Mesothelial cell of epicardium (in vitro differentiated cells): ENCODE measurements around the gene OSGEP. TPM values are rescaled to one million over a fixed set of nuclear protein-coding genes. Genes with fewer than 3 reads are reported as not detected.

Source experiments
- DNase-seq, 2 experiments: peaks; one replicate each; pipeline ENCODE4 v3.0.0; 2021; ENCODE audit warnings: low spot score in 2 of 2; ENCODE audit not compliant: unreplicated experiment in 2 of 2
- H3K27ac Mint-ChIP-seq: 2 replicates; pipeline ENCODE4 v1.8.0; 2021; ENCODE audit warnings: mixed read lengths
- H3K27me3 Mint-ChIP-seq: 2 replicates; pipeline ENCODE4 v1.8.0; 2021; ENCODE audit warnings: low read depth, mixed read lengths
- H3K36me3 Mint-ChIP-seq: 2 replicates; pipeline ENCODE4 v1.8.0; 2021; ENCODE audit warnings: mixed read lengths
- H3K4me1 Mint-ChIP-seq: 2 replicates; pipeline ENCODE4 v1.8.0; 2021; ENCODE audit warnings: mixed read lengths
- H3K4me3 Mint-ChIP-seq: 2 replicates; pipeline ENCODE4 v1.8.0; 2021; ENCODE audit warnings: mild to moderate bottlenecking, moderate library complexity, mixed read lengths
- H3K9me3 Mint-ChIP-seq: 2 replicates; pipeline ENCODE4 v1.8.0; 2021; ENCODE audit warnings: mixed read lengths
- CTCF ChIP-seq: fragments of 200-600 bp; sonication (generic); IDR thresholded peaks from one replicate; pipeline ENCODE4 v1.5.0; 2021; ENCODE audit warnings: antibody characterized with exemption; ENCODE audit not compliant: unreplicated experiment
- total RNA-seq: library from RNA; stranded (reverse); gene quantifications from 3 replicates; pipeline ENCODE4 v1.2.1, GENCODE V29; 2021

OSGEP gene
- total RNA-seq, 1 donor from 2014 or later, result 67.0 TPM

- Mint-ChIP-seq H3K4me3 (peak within 1 kb of the TSS; percentile 83), H3K27ac (peak within 1 kb of the TSS; percentile 89), H3K4me1 (peaks cover 20% of the 10 kb centered on the region), H3K27me3 (no peaks in the 10 kb centered on the region), H3K36me3 (no peaks in the 10 kb centered on the region), H3K9me3 (no peaks in the 10 kb centered on the region)
- DNase-seq, result peak; percentile 66 to 82
- no peak for TF ChIP-seq CTCF
These were observed 41.5 kb downstream of the OSGEP start, which contains the start of gene TEP1 for GRCh38 chr14:20412876-20413743. Gene TEP1, minus strand, starts transcription at chr14:20413501. Its CDS starts 5,062 bp downstream, at chr14:20408439.

GRCh38 chr14:20412411-20412810 lies 42.2 kb downstream of the OSGEP start:
- Mint-ChIP-seq H3K27ac (peak overlapping the region; percentile 89), H3K4me1 (peaks cover 14% of the 10 kb centered on the region), H3K9me3 (no peaks in the 10 kb centered on the region), H3K4me3 (peak overlapping the region; percentile 83), H3K27me3 (no peaks in the 10 kb centered on the region), H3K36me3 (no peaks in the 10 kb centered on the region)
- no peak for TF ChIP-seq CTCF
- DNase-seq, result no peak

- Mint-ChIP-seq H3K27me3 (no peaks in the 10 kb centered on the region), H3K36me3 (peaks cover 13% of the 10 kb centered on the region), H3K27ac (no peak overlapping the region), H3K4me3 (no peak overlapping the region), H3K4me1 (peaks cover 13% of the 10 kb centered on the region), H3K9me3 (no peaks in the 10 kb centered on the region)
- no peak for TF ChIP-seq CTCF
- no peak for DNase-seq
These were observed 45.4 kb downstream of the OSGEP start for GRCh38 chr14:20409226-20409625.

- Mint-ChIP-seq H3K9me3 (no peaks in the 10 kb centered on the region), H3K4me3 (no peak overlapping the region), H3K27ac (no peak overlapping the region), H3K4me1 (no peaks in the 10 kb centered on the region), H3K27me3 (no peaks in the 10 kb centered on the region), H3K36me3 (peaks cover 24% of the 10 kb centered on the region)
- no peak for DNase-seq
- no peak for TF ChIP-seq CTCF
These were observed 51.1 kb downstream of the OSGEP start for GRCh38 chr14:20403521-20403920.

- Mint-ChIP-seq H3K9me3 (no peaks in the 10 kb centered on the region), H3K4me3 (no peak overlapping the region), H3K4me1 (no peaks in the 10 kb centered on the region), H3K27ac (no peak overlapping the region), H3K36me3 (peaks cover 21% of the 10 kb centered on the region), H3K27me3 (no peaks in the 10 kb centered on the region)
- TF ChIP-seq CTCF, result no peak
- no peak for DNase-seq
These were observed 53.5 kb downstream of the OSGEP start for GRCh38 chr14:20400965-20401593.
